HG03095 (cell line): ENCODE results near the gene ZNF865.

Experiments used
- ATAC-seq: cut with Tn5 transposase; IDR thresholded peaks from one replicate; pipeline ENCODE4 v1.9.1; 2021; ENCODE audit warnings: moderate library complexity; ENCODE audit not compliant: unreplicated experiment

ZNF865 gene

GRCh38 chr19:55656552-55656951 is 51.1 kb downstream of the ZNF865 start:
- no peak for ATAC-seq

GRCh38 chr19:55656988-55657747 is 51.7 kb downstream of the ZNF865 start:
- no peak for ATAC-seq

GRCh38 chr19:55658846-55659459 is 53.5 kb downstream of the ZNF865 start:
- no peak for ATAC-seq

GRCh38 chr19:55659822-55660221 is 54.4 kb downstream of the ZNF865 start:
- no peak for ATAC-seq

GRCh38 chr19:55660404-55660803 is 55.0 kb downstream of the ZNF865 start:
- no peak for ATAC-seq

GRCh38 chr19:55660991-55661390 is 55.5 kb downstream of the ZNF865 start:
- ATAC-seq: no peak

GRCh38 chr19:55661826-55662225 is 56.4 kb downstream of the ZNF865 start:
- ATAC-seq: no peak

- ATAC-seq: no peak
These were observed 58.5 kb downstream of the ZNF865 start for GRCh38 chr19:55663846-55664536.

- ATAC-seq: no peak
These were observed 61.0 kb downstream of the ZNF865 start for GRCh38 chr19:55666343-55667005.
